NB4 (cell line): ENCODE data around the gene SLITRK2.

ENCODE experiments used
- DNase-seq: peaks from one replicate; pipeline ENCODE4 v3.0.0; 2010; ENCODE audit warnings: low read depth
- H3K4me3 ChIP-seq: one replicate; pipeline ENCODE4 v1.5.1; 2011; ENCODE audit warnings: mild to moderate bottlenecking, low read depth, low read length, moderate library complexity
- MAX ChIP-seq: IDR thresholded peaks from 2 replicates; pipeline ENCODE4 v1.6.1; 2011; ENCODE audit warnings: low read depth, low read length
- MYC ChIP-seq: IDR thresholded peaks from 2 replicates; pipeline ENCODE4 v1.6.1; 2011; ENCODE audit warnings: low read depth, low read length
- POLR2A ChIP-seq: IDR thresholded peaks from 2 replicates; pipeline ENCODE4 v1.6.1; 2011; ENCODE audit warnings: mild to moderate bottlenecking; ENCODE audit not compliant: insufficient read length; ENCODE audit errors: extremely low read depth
- TF ChIP-seq, protein P1 (sequence below): IDR thresholded peaks from one replicate; pipeline ENCODE4 v1.5.1; 2012; ENCODE audit warnings: low read depth, low read length

Gene SLITRK2

GRCh38 chrX:145823132-145823531 lies 5.5 kb downstream of the SLITRK2 start:
- H3K4me3 ChIP-seq, result no peak overlapping the region
- TF ChIP-seq, protein P1, sequence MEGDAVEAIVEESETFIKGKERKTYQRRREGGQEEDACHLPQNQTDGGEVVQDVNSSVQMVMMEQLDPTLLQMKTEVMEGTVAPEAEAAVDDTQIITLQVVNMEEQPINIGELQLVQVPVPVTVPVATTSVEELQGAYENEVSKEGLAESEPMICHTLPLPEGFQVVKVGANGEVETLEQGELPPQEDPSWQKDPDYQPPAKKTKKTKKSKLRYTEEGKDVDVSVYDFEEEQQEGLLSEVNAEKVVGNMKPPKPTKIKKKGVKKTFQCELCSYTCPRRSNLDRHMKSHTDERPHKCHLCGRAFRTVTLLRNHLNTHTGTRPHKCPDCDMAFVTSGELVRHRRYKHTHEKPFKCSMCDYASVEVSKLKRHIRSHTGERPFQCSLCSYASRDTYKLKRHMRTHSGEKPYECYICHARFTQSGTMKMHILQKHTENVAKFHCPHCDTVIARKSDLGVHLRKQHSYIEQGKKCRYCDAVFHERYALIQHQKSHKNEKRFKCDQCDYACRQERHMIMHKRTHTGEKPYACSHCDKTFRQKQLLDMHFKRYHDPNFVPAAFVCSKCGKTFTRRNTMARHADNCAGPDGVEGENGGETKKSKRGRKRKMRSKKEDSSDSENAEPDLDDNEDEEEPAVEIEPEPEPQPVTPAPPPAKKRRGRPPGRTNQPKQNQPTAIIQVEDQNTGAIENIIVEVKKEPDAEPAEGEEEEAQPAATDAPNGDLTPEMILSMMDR, result no peak
- TF ChIP-seq POLR2A, result no peak
- TF ChIP-seq MYC, result no peak
- no peak for TF ChIP-seq MAX
- no peak for DNase-seq

GRCh38 chrX:145825896-145826295 lies 8.3 kb downstream of the SLITRK2 start:
- no peak for TF ChIP-seq MAX
- TF ChIP-seq, protein P1, result no peak
- no peak for TF ChIP-seq MYC
- TF ChIP-seq POLR2A, result no peak
- H3K4me3 ChIP-seq, result no peak overlapping the region
- DNase-seq, result peak; percentile 28

DNA sequence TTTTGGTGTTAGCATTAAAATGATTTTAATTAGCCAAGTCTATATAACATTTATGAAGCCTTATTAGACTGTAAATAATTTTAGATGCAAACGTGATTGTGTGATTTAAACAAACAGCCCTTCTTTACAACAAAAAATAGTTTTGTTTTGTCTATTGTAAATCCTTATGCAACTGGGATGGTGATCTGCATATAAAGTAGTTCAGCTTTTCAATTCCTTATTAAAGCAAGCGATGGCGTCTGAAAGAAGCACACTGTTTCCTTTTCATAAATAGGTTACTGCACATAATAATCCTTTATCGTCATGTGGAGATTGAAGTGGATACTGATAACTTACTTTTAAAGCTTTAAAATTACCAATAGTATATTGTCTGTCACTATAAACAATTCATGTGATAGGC lies 8.8 kb downstream of the SLITRK2 start:
- no peak for DNase-seq
- TF ChIP-seq POLR2A, result no peak
- TF ChIP-seq MYC, result no peak
- TF ChIP-seq MAX, result no peak
- TF ChIP-seq, protein P1, result no peak
- H3K4me3 ChIP-seq, result no peak overlapping the region

- DNase-seq, result no peak
- TF ChIP-seq POLR2A (no peak), MAX (no peak), MYC (no peak)
- TF ChIP-seq, protein P1, result no peak
- no peak overlapping the region for H3K4me3 ChIP-seq
Observed at GRCh38 chrX:145832796-145833195, 15.2 kb downstream of the SLITRK2 start.

GRCh38 chrX:145840531-145840930 lies 22.9 kb downstream of the SLITRK2 start:
- no peak for DNase-seq
- H3K4me3 ChIP-seq, result no peak overlapping the region
- TF ChIP-seq, protein P1, result no peak
- no peak for TF ChIP-seq MAX
- TF ChIP-seq POLR2A, result no peak
- TF ChIP-seq MYC, result no peak

GRCh38 chrX:145843146-145843904 lies 25.7 kb downstream of the SLITRK2 start:
- TF ChIP-seq MYC, result no peak
- no peak for TF ChIP-seq MAX
- TF ChIP-seq, protein P1, result no peak
- no peak for TF ChIP-seq POLR2A
- DNase-seq, result no peak
- no peak overlapping the region for H3K4me3 ChIP-seq
